Thoracic aorta (tissue), 2 donors: Measurements from ENCODE around the gene PCSK2. TPM values are rescaled to one million over a fixed set of nuclear protein-coding genes. Genes with fewer than 3 reads are reported as not detected.

ENCODE experiments used
- ATAC-seq: fragments of 150-250 bp; one replicate; pipeline ENCODE4 v1.8.0; 2017; ENCODE audit warnings: low read depth; ENCODE audit not compliant: insufficient number of reproducible peaks, low FRiP score
- DNase-seq: peaks from one replicate; pipeline ENCODE4 v3.0.0-alpha.2; 2020; ENCODE audit warnings: low spot score
- H3K27ac ChIP-seq, 2 donors: fragments of 200-600 bp; sonication (generic); 1 replicate in 1 of 2; 2 replicates in 1 of 2; pipeline ENCODE4 v1.5.1; 2016; ENCODE audit warnings: mild to moderate bottlenecking in 2 of 2, moderate library complexity in 2 of 2
- H3K27me3 ChIP-seq: fragments of 200-600 bp; sonication (generic); replicated peaks from 2 replicates; pipeline ENCODE4 v1.6.0; 2016; ENCODE audit warnings: mild to moderate bottlenecking; ENCODE audit not compliant: insufficient read depth
- H3K36me3 ChIP-seq: fragments of 200-600 bp; sonication (generic); one replicate; pipeline ENCODE4 v1.5.1; 2016
- H3K4me1 ChIP-seq, 2 donors: fragments of 200-600 bp; sonication (generic); 1 replicate in 1 of 2; 2 replicates in 1 of 2; pipeline versions ENCODE4 v1.5.1 to v1.6.0; 2016; ENCODE audit warnings: low read depth in 2 of 2, mild to moderate bottlenecking in 1 of 2; ENCODE audit not compliant: control insufficient read depth in 1 of 2
- H3K4me3 ChIP-seq: fragments of 200-600 bp; sonication (generic); 2 replicates; pipeline ENCODE4 v1.5.1; 2016; ENCODE audit warnings: mild to moderate bottlenecking
- H3K9me3 ChIP-seq: fragments of 200-600 bp; sonication (generic); 2 replicates; pipeline ENCODE4 v1.5.1; 2016
- CTCF ChIP-seq: fragments of 200-600 bp; sonication (generic); IDR thresholded peaks from one replicate; pipeline ENCODE4 v1.5.1; 2019; ENCODE audit warnings: antibody characterized with exemption
- total RNA-seq, 2 donors: library from RNA; depleted of rRNA; stranded (reverse); fragments of >200 nt; gene quantifications; one replicate each; pipeline versions ENCODE4 v1.1.0 to v1.2.3, GENCODE V29; 2016

The PCSK2 gene
- total RNA-seq, 2 donors from 2014 or later, result 1.2 to 16.2 TPM

- Histone ChIP-seq H3K36me3 (no peaks in the 10 kb centered on the region), H3K27ac (no peak overlapping the region), H3K9me3 (no peaks in the 10 kb centered on the region), H3K4me1 (peaks cover 0 to 9% of the 10 kb centered on the region in 2 donors), H3K4me3 (no peak overlapping the region), H3K27me3 (no peaks in the 10 kb centered on the region)
- DNase-seq, result no peak
- ATAC-seq, result no peak
- TF ChIP-seq CTCF, result no peak
Measured at GRCh38 chr20:17427638-17428037, 200.8 kb downstream of the PCSK2 start.

GRCh38 chr20:17430125-17430950 lies 203.5 kb downstream of the PCSK2 start:
- DNase-seq (no peak), ATAC-seq (no peak)
- Histone ChIP-seq H3K4me1 (peaks cover 0 to 9% of the 10 kb centered on the region in 2 donors), H3K36me3 (no peaks in the 10 kb centered on the region), H3K4me3 (no peak overlapping the region), H3K27ac (no peak overlapping the region), H3K27me3 (no peaks in the 10 kb centered on the region), H3K9me3 (no peaks in the 10 kb centered on the region)
- no peak for TF ChIP-seq CTCF

- H3K36me3 ChIP-seq, result no peaks in the 10 kb centered on the region
- H3K4me3 ChIP-seq, result no peak overlapping the region
- no peaks in the 10 kb centered on the region for H3K9me3 ChIP-seq
- DNase-seq (no peak), ATAC-seq (peak; percentile 23)
- H3K4me1 ChIP-seq, result peaks cover 0 to 9% of the 10 kb centered on the region in 2 donors
- H3K27ac ChIP-seq, result no peak overlapping the region
- peak; percentile 81 for TF ChIP-seq CTCF
- no peaks in the 10 kb centered on the region for H3K27me3 ChIP-seq
Measured at GRCh38 chr20:17431621-17432364, 205.0 kb downstream of the PCSK2 start.

- H3K36me3 ChIP-seq, result no peaks in the 10 kb centered on the region
- H3K9me3 ChIP-seq, result no peaks in the 10 kb centered on the region
- no peak overlapping the region for H3K27ac ChIP-seq
- H3K27me3 ChIP-seq, result no peaks in the 10 kb centered on the region
- no peak overlapping the region for H3K4me3 ChIP-seq
- H3K4me1 ChIP-seq, result peaks cover 0 to 5% of the 10 kb centered on the region in 2 donors
- no peak for TF ChIP-seq CTCF
- DNase-seq (no peak), ATAC-seq (no peak)
Measured at GRCh38 chr20:17436664-17437063, 209.8 kb downstream of the PCSK2 start.

- H3K36me3 ChIP-seq, result no peaks in the 10 kb centered on the region
- no peaks in the 10 kb centered on the region for H3K27me3 ChIP-seq
- DNase-seq (no peak), ATAC-seq (no peak)
- no peaks in the 10 kb centered on the region for H3K4me1 ChIP-seq
- no peaks in the 10 kb centered on the region for H3K9me3 ChIP-seq
- H3K27ac ChIP-seq, result no peak overlapping the region
- no peak for TF ChIP-seq CTCF
- no peak overlapping the region for H3K4me3 ChIP-seq
Measured at GRCh38 chr20:17437251-17437650, 210.4 kb downstream of the PCSK2 start.
